ENCODE results near the gene TARDBP.

The TARDBP gene

GRCh38 chr1:11054666-11055065, 42.2 kb downstream of the TARDBP start:
- Histone ChIP-seq H3K23ac (ENCODE audit: low read length) (no peak overlapping the region), H3K4me3 (ENCODE audit: low read depth, low read length) (no peak overlapping the region), H4K91ac (ENCODE audit: low read depth, low read length) (no peak overlapping the region), H2AFZ (ENCODE audit: insufficient read depth, low read length, poor library complexity) (no peak overlapping the region), H4K12ac (ENCODE audit: low read depth, low read length) (no peak overlapping the region), H3K27ac (ENCODE audit: low read depth, low read length) (no peak overlapping the region), H3K79me2 (ENCODE audit: control insufficient read depth, insufficient read depth, low read length, poor library complexity) (peaks cover 6% of the 10 kb centered on the region), H3K9me3 (ENCODE audit: insufficient read depth, low read depth, low read length) (no peaks in the 10 kb centered on the region), H3K18ac (ENCODE audit: low read length) (no peak overlapping the region), H3K4ac (ENCODE audit: low read depth, low read length) (no peak overlapping the region), H4K8ac (ENCODE audit: low read depth, low read length) (no peak overlapping the region), H3K79me1 (ENCODE audit: low read length) (peaks cover 1% of the 10 kb centered on the region), H3K14ac (ENCODE audit: low read length) (no peak overlapping the region), H3K4me2 (ENCODE audit: low read length) (no peak overlapping the region), H3K4me1 (ENCODE audit: control insufficient read depth in 1 of 2, insufficient read depth in 2 of 2, low read length in 2 of 2) (peaks cover 3 to 8% of the 10 kb centered on the region in 2 experiments), H2BK120ac (ENCODE audit: insufficient read depth, low read length, poor library complexity) (no peak overlapping the region), H2BK12ac (ENCODE audit: low read length) (no peak overlapping the region), H2BK5ac (ENCODE audit: low read depth, low read length, poor library complexity) (no peak overlapping the region), H3K27me3 (ENCODE audit: insufficient read depth, low read length) (no peaks in the 10 kb centered on the region), H3K9ac (ENCODE audit: low read length) (no peak overlapping the region), H2AK5ac (ENCODE audit: low read length) (no peak overlapping the region), H3K36me3 (ENCODE audit: control insufficient read depth in 1 of 2, insufficient read depth in 2 of 2, low read length in 2 of 2) (peaks cover 17 to 18% of the 10 kb centered on the region in 2 experiments)
- no peak for DNase-seq
- no CpG with 5 or more reads among the region's 22 CpGs for WGBS (ENCODE audit: extremely low coverage, insufficient coverage, insufficient read length)

- Histone ChIP-seq H4K8ac (ENCODE audit: low read depth, low read length) (no peak overlapping the region), H3K4me2 (ENCODE audit: low read length) (no peak overlapping the region), H3K79me2 (ENCODE audit: control insufficient read depth, insufficient read depth, low read length, poor library complexity) (peaks cover 9% of the 10 kb centered on the region), H3K27ac (ENCODE audit: low read depth, low read length) (no peak overlapping the region), H3K9me3 (ENCODE audit: insufficient read depth, low read depth, low read length) (no peaks in the 10 kb centered on the region), H3K36me3 (ENCODE audit: control insufficient read depth in 1 of 2, insufficient read depth in 2 of 2, low read length in 2 of 2) (peaks cover 17 to 18% of the 10 kb centered on the region in 2 experiments), H3K23ac (ENCODE audit: low read length) (no peak overlapping the region), H2BK120ac (ENCODE audit: insufficient read depth, low read length, poor library complexity) (no peak overlapping the region), H2BK5ac (ENCODE audit: low read depth, low read length, poor library complexity) (no peak overlapping the region), H2AFZ (ENCODE audit: insufficient read depth, low read length, poor library complexity) (no peak overlapping the region), H3K14ac (ENCODE audit: low read length) (no peak overlapping the region), H4K12ac (ENCODE audit: low read depth, low read length) (no peak overlapping the region), H4K91ac (ENCODE audit: low read depth, low read length) (no peak overlapping the region), H3K4me3 (ENCODE audit: low read depth, low read length) (no peak overlapping the region), H3K4ac (ENCODE audit: low read depth, low read length) (no peak overlapping the region), H3K18ac (ENCODE audit: low read length) (no peak overlapping the region), H3K9ac (ENCODE audit: low read length) (no peak overlapping the region), H3K27me3 (ENCODE audit: insufficient read depth, low read length) (no peaks in the 10 kb centered on the region), H2AK5ac (ENCODE audit: low read length) (no peak overlapping the region), H3K4me1 (ENCODE audit: control insufficient read depth in 1 of 2, insufficient read depth in 2 of 2, low read length in 2 of 2) (peaks cover 3 to 8% of the 10 kb centered on the region in 2 experiments), H3K79me1 (ENCODE audit: low read length) (peaks cover 2% of the 10 kb centered on the region), H2BK12ac (ENCODE audit: low read length) (no peak overlapping the region)
- DNase-seq, result no peak
- no CpG with 5 or more reads among the region's 12 CpGs for WGBS (ENCODE audit: extremely low coverage, insufficient coverage, insufficient read length)
These were observed 43.2 kb downstream of the TARDBP start for GRCh38 chr1:11055676-11056075.

- Histone ChIP-seq H2BK5ac (ENCODE audit: low read depth, low read length, poor library complexity) (no peak overlapping the region), H3K9me3 (ENCODE audit: insufficient read depth, low read depth, low read length) (no peaks in the 10 kb centered on the region), H3K4ac (ENCODE audit: low read depth, low read length) (no peak overlapping the region), H3K36me3 (ENCODE audit: control insufficient read depth in 1 of 2, insufficient read depth in 2 of 2, low read length in 2 of 2) (peaks cover 17 to 18% of the 10 kb centered on the region in 2 experiments), H2BK120ac (ENCODE audit: insufficient read depth, low read length, poor library complexity) (no peak overlapping the region), H3K27me3 (ENCODE audit: insufficient read depth, low read length) (no peaks in the 10 kb centered on the region), H2BK12ac (ENCODE audit: low read length) (no peak overlapping the region), H3K9ac (ENCODE audit: low read length) (no peak overlapping the region), H2AFZ (ENCODE audit: insufficient read depth, low read length, poor library complexity) (no peak overlapping the region), H3K79me2 (ENCODE audit: control insufficient read depth, insufficient read depth, low read length, poor library complexity) (peaks cover 9% of the 10 kb centered on the region), H3K4me3 (ENCODE audit: low read depth, low read length) (no peak overlapping the region), H3K79me1 (ENCODE audit: low read length) (peaks cover 2% of the 10 kb centered on the region), H2AK5ac (ENCODE audit: low read length) (no peak overlapping the region), H4K91ac (ENCODE audit: low read depth, low read length) (no peak overlapping the region), H4K8ac (ENCODE audit: low read depth, low read length) (no peak overlapping the region), H3K14ac (ENCODE audit: low read length) (no peak overlapping the region), H3K23ac (ENCODE audit: low read length) (no peak overlapping the region), H3K18ac (ENCODE audit: low read length) (no peak overlapping the region), H3K27ac (ENCODE audit: low read depth, low read length) (no peak overlapping the region), H3K4me1 (ENCODE audit: control insufficient read depth in 1 of 2, insufficient read depth in 2 of 2, low read length in 2 of 2) (peaks cover 3 to 11% of the 10 kb centered on the region in 2 experiments), H4K12ac (ENCODE audit: low read depth, low read length) (no peak overlapping the region), H3K4me2 (ENCODE audit: low read length) (no peak overlapping the region)
- DNase-seq, result no peak
- no CpG with 5 or more reads among the region's 7 CpGs for WGBS (ENCODE audit: extremely low coverage, insufficient coverage, insufficient read length)
These were observed 44.0 kb downstream of the TARDBP start for GRCh38 chr1:11056504-11056903.

DNA sequence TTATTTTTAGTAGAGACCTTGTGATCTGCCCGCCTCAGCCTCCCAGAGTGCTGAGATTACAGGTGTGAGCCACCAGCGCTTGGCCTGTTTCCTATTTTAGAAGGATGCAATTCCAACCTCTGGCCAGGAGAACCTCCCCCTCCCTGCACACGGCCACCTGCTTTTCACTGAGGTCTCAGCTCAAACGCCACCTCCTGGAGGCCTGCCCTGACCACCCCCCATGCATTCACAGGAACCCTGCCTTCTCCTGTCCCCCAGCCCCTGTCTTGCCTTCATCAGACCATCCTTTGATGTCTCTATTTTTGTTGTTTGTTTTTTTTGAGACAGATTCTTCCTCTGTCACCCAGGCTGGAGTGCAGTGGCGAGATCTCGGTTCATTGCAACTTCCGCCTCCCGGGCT, 45.0 kb downstream of the TARDBP start:
- Histone ChIP-seq H3K9ac (ENCODE audit: low read length) (no peak overlapping the region), H3K14ac (ENCODE audit: low read length) (no peak overlapping the region), H3K4ac (ENCODE audit: low read depth, low read length) (no peak overlapping the region), H3K36me3 (ENCODE audit: control insufficient read depth in 1 of 2, insufficient read depth in 2 of 2, low read length in 2 of 2) (peaks cover 17 to 18% of the 10 kb centered on the region in 2 experiments), H2BK5ac (ENCODE audit: low read depth, low read length, poor library complexity) (no peak overlapping the region), H3K4me1 (ENCODE audit: control insufficient read depth in 1 of 2, insufficient read depth in 2 of 2, low read length in 2 of 2) (peaks cover 3 to 11% of the 10 kb centered on the region in 2 experiments), H2AFZ (ENCODE audit: insufficient read depth, low read length, poor library complexity) (no peak overlapping the region), H3K9me3 (ENCODE audit: insufficient read depth, low read depth, low read length) (no peaks in the 10 kb centered on the region), H3K4me3 (ENCODE audit: low read depth, low read length) (no peak overlapping the region), H3K4me2 (ENCODE audit: low read length) (no peak overlapping the region), H3K18ac (ENCODE audit: low read length) (no peak overlapping the region), H3K23ac (ENCODE audit: low read length) (no peak overlapping the region), H3K79me2 (ENCODE audit: control insufficient read depth, insufficient read depth, low read length, poor library complexity) (peaks cover 9% of the 10 kb centered on the region), H4K91ac (ENCODE audit: low read depth, low read length) (no peak overlapping the region), H2AK5ac (ENCODE audit: low read length) (no peak overlapping the region), H3K27me3 (ENCODE audit: insufficient read depth, low read length) (no peaks in the 10 kb centered on the region), H3K79me1 (ENCODE audit: low read length) (peaks cover 2% of the 10 kb centered on the region), H4K12ac (ENCODE audit: low read depth, low read length) (no peak overlapping the region), H2BK120ac (ENCODE audit: insufficient read depth, low read length, poor library complexity) (no peak overlapping the region), H3K27ac (ENCODE audit: low read depth, low read length) (no peak overlapping the region), H4K8ac (ENCODE audit: low read depth, low read length) (no peak overlapping the region), H2BK12ac (ENCODE audit: low read length) (no peak overlapping the region)
- DNase-seq, result no peak
- WGBS (ENCODE audit: extremely low coverage, insufficient coverage, insufficient read length), result no CpG with 5 or more reads among the region's 8 CpGs

Measured in trophoblast cell (in vitro differentiated cells and primary cell).